Endodermal cell (in vitro differentiated cells): ENCODE measurements around the gene IL17RA. TPM values are rescaled to one million over a fixed set of nuclear protein-coding genes. Genes with fewer than 3 reads are reported as not detected.

Source experiments
- DNase-seq: peaks from one replicate; pipeline ENCODE4 v3.0.0-alpha.2; 2017
- H3K27ac ChIP-seq: 2 replicates; pipeline ENCODE4 v1.5.1; 2013; ENCODE audit warnings: mild to moderate bottlenecking, low read depth, low read length, moderate library complexity
- H3K27me3 ChIP-seq: 2 replicates; pipeline ENCODE4 v1.6.1; 2013; ENCODE audit warnings: mild to moderate bottlenecking, low read length, moderate library complexity; ENCODE audit not compliant: insufficient read depth, control insufficient read depth, poor library complexity, severe bottlenecking
- H3K36me3 ChIP-seq: 2 replicates; pipeline ENCODE4 v1.7.0; 2013; ENCODE audit warnings: mild to moderate bottlenecking, low read length, moderate library complexity; ENCODE audit not compliant: control insufficient read depth, insufficient read depth
- H3K4me1 ChIP-seq: one replicate; pipeline ENCODE4 v1.7.0; 2013; ENCODE audit warnings: low read length; ENCODE audit not compliant: control insufficient read depth, insufficient read depth
- H3K4me3 ChIP-seq: 2 replicates; pipeline ENCODE4 v1.5.1; 2013; ENCODE audit warnings: mild to moderate bottlenecking, low read length, moderate library complexity
- H3K9ac ChIP-seq: 2 replicates; pipeline ENCODE4 v1.6.1; 2013; ENCODE audit warnings: mild to moderate bottlenecking, low read length, moderate library complexity; ENCODE audit not compliant: poor library complexity, severe bottlenecking; ENCODE audit errors: extremely low read depth
- H3K9me3 ChIP-seq: 2 replicates; pipeline ENCODE4 v1.6.1; 2013; ENCODE audit warnings: mild to moderate bottlenecking, low read length, moderate library complexity; ENCODE audit not compliant: control insufficient read depth
- H3K27ac Mint-ChIP-seq: 2 replicates; pipeline ENCODE4 v1.8.0; 2020; ENCODE audit warnings: mixed read lengths
- H3K27me3 Mint-ChIP-seq: 2 replicates; pipeline ENCODE4 v1.8.0; 2021; ENCODE audit warnings: mild to moderate bottlenecking, mixed read lengths; ENCODE audit not compliant: insufficient read depth
- H3K36me3 Mint-ChIP-seq: 2 replicates; pipeline ENCODE4 v1.8.0; 2020; ENCODE audit warnings: low read depth, mixed read lengths
- H3K4me1 Mint-ChIP-seq: 2 replicates; pipeline ENCODE4 v1.8.0; 2020; ENCODE audit warnings: mixed read lengths
- H3K4me3 Mint-ChIP-seq: 2 replicates; pipeline ENCODE4 v1.8.0; 2020; ENCODE audit warnings: mild to moderate bottlenecking, moderate library complexity, mixed read lengths
- H3K9me3 Mint-ChIP-seq: 2 replicates; pipeline ENCODE4 v1.8.0; 2020; ENCODE audit warnings: mild to moderate bottlenecking, mixed read lengths
- CTCF ChIP-seq: fragments of 200-600 bp; sonication (generic); conservative IDR thresholded peaks from 2 replicates; pipeline ENCODE4 v1.5.0; 2021; ENCODE audit warnings: antibody characterized with exemption, mild to moderate bottlenecking
- WGBS, 2 experiments: methylation state at CpG; one replicate each; pipeline versions ENCODE4 v1.1.5 to v1.1.7; 2013; ENCODE audit warnings: missing lambda C conversion rate in 2 of 2, mixed read lengths in 1 of 2; ENCODE audit not compliant: insufficient coverage in 1 of 2, insufficient read length in 1 of 2; 5-methylcytosine and 5-hydroxymethylcytosine counted together
- total RNA-seq, 2 donors: library from RNA; stranded (reverse); fragmentation: NEBNext Ultra II Directional in 1 of 2; extraction: Animal tissue kit (Norgen Biotek cat#: 25700) in 1 of 2; gene quantifications; 2 replicates in 1 of 2; 3 replicates in 1 of 2; pipeline ENCODE4 v1.2.1, GENCODE V29; 2021

Gene IL17RA
- total RNA-seq, 2 donors from 2014 or later: 14.8 to 16.0 TPM

- Histone ChIP-seq H3K36me3 (peaks cover under 1% of the 10 kb centered on the region), H3K9ac (no peak overlapping the region), H3K27me3 (no peaks in the 10 kb centered on the region), H3K4me1 (no peaks in the 10 kb centered on the region), H3K27ac (no peak overlapping the region), H3K9me3 (no peaks in the 10 kb centered on the region), H3K4me3 (no peak overlapping the region)
- no peaks in the 10 kb centered on the region for H3K27me3 Mint-ChIP-seq
- peaks cover 2% of the 10 kb centered on the region for H3K36me3 Mint-ChIP-seq
- H3K4me3 Mint-ChIP-seq: no peak overlapping the region
- TF ChIP-seq CTCF: no peak
- 80% methylated on average over 8 of the region's 8 CpGs for WGBS, 2 experiments
- H3K9me3 Mint-ChIP-seq: no peaks in the 10 kb centered on the region
- H3K4me1 Mint-ChIP-seq: peaks cover 5% of the 10 kb centered on the region
- no peak for DNase-seq
- H3K27ac Mint-ChIP-seq: no peak overlapping the region
Measured at GRCh38 chr22:17162731-17163130, 77.9 kb downstream of the IL17RA start.

GRCh38 chr22:17164392-17165024 lies 79.7 kb downstream of the IL17RA start:
- no peaks in the 10 kb centered on the region for H3K9me3 ChIP-seq
- Mint-ChIP-seq H3K36me3 (no peaks in the 10 kb centered on the region), H3K9me3 (no peaks in the 10 kb centered on the region), H3K4me1 (peaks cover 5% of the 10 kb centered on the region), H3K27me3 (peaks cover 2% of the 10 kb centered on the region), H3K4me3 (no peak overlapping the region), H3K27ac (no peak overlapping the region)
- H3K4me3 ChIP-seq: no peak overlapping the region
- H3K36me3 ChIP-seq: no peaks in the 10 kb centered on the region
- H3K4me1 ChIP-seq: no peaks in the 10 kb centered on the region
- H3K27me3 ChIP-seq: no peaks in the 10 kb centered on the region
- 86 to 89% methylated on average over 3 of the region's 3 CpGs for WGBS, 2 experiments
- H3K27ac ChIP-seq: no peak overlapping the region
- TF ChIP-seq CTCF: peak; percentile 77
- no peak overlapping the region for H3K9ac ChIP-seq
- DNase-seq: peak; percentile 64

Other genes with a start within 250 kb of the IL17RA start
- gene GAB4, start 76.8 kb upstream of the IL17RA start, total RNA-seq: under 1 TPM in 1 of 2 donors, not detected in 1; 0.22 TPM
- gene TMEM121B, start 36.4 kb downstream of the IL17RA start, total RNA-seq: 10 to 100 TPM in 1 of 2 donors, 1 to 10 TPM in 1; 8.9 to 10.9 TPM
- 10 to 100 TPM; 39.4 to 53.0 TPM for gene HDHD5, start 74.3 kb downstream of the IL17RA start, total RNA-seq
- 10 to 100 TPM; 57.6 to 86.8 TPM for gene ADA2, start 134.4 kb downstream of the IL17RA start, total RNA-seq